Esophagus squamous epithelium (tissue), 5 donors: ENCODE results near the gene NT5C1A. TPM values are rescaled to one million over a fixed set of nuclear protein-coding genes. Genes with fewer than 3 reads are reported as not detected.

Experiments used
- DNase-seq: peaks from one replicate; lab custom pipeline; 2025; lab: John Stamatoyannopoulos, UW
- H3K27ac ChIP-seq, 4 donors: fragments of 200-600 bp; sonication (generic); one replicate each; pipeline ENCODE4 v1.5.1; 2016 to 2019; ENCODE audit warnings: mild to moderate bottlenecking in 1 of 4
- H3K27me3 ChIP-seq, 4 donors: fragments of 200-600 bp; sonication (generic); 1 replicate in 3 of 4; 2 replicates in 1 of 4; pipeline versions ENCODE4 v1.5.1 to v1.6.0; 2017 to 2021; ENCODE audit warnings: antibody characterized with exemption in 1 of 4
- H3K36me3 ChIP-seq, 3 donors: fragments of 200-600 bp; sonication (generic); one replicate each; pipeline ENCODE4 v1.5.1; 2016 to 2019
- H3K4me1 ChIP-seq, 3 donors: fragments of 200-600 bp; sonication (generic); one replicate each; pipeline ENCODE4 v1.5.1; 2017 to 2019
- H3K4me3 ChIP-seq, 4 donors: fragments of 200-600 bp; sonication (generic); 1 replicate in 3 of 4; 2 replicates in 1 of 4; pipeline ENCODE4 v1.5.1; 2016 to 2019; ENCODE audit warnings: mild to moderate bottlenecking in 2 of 4, moderate library complexity in 1 of 4
- H3K9me3 ChIP-seq, 3 donors: fragments of 200-600 bp; sonication (generic); one replicate each; pipeline ENCODE4 v1.5.1; 2016 to 2019
- CTCF ChIP-seq, 6 experiments: fragments of 450-650 bp in 4 of 6; fragments of 200-600 bp in 2 of 6; sonication (generic) in 2 of 6; IDR thresholded peaks; one replicate each; pipeline ENCODE4 v1.5.1; 2016 to 2019; ENCODE audit warnings: antibody characterized with exemption in 6 of 6, mild to moderate bottlenecking in 4 of 6, moderate library complexity in 4 of 6
- POLR2A ChIP-seq, 4 donors: fragments of 450-650 bp; IDR thresholded peaks; one replicate each; pipeline ENCODE4 v1.6.1; 2017; ENCODE audit warnings: antibody characterized with exemption in 4 of 4, mild to moderate bottlenecking in 4 of 4, moderate library complexity in 3 of 4
- WGBS, 2 donors: methylation state at CpG; one replicate each; pipeline ENCODE4 v1.1.5; 2018; 5-methylcytosine and 5-hydroxymethylcytosine counted together
- intact Hi-C: fragments of 100-400 bp; cut with DNase I; formaldehyde crosslinking; loops from one replicate; pipeline ENCODE4 v1.15.0; 2022
- total RNA-seq, 4 donors: library from RNA; depleted of rRNA; stranded (reverse); fragments of >200 nt; gene quantifications; one replicate each; pipeline ENCODE4 v1.1.0, GENCODE V29; 2016
- donor health status: DM: yes; HTN: yes; CAD: no.

The NT5C1A gene
- total RNA-seq, 4 donors from 2014 or later, result not detected

GRCh38 chr1:39695016-39695415 lies 23.1 kb upstream of the NT5C1A start:
- Histone ChIP-seq H3K27ac (no peak overlapping the region), H3K9me3 (no peaks in the 10 kb centered on the region), H3K27me3 (peaks cover 0 to 89% (median 7%) of the 10 kb centered on the region in 4 donors), H3K36me3 (no peaks in the 10 kb centered on the region), H3K4me1 (peaks cover 14 to 24% (median 19%) of the 10 kb centered on the region in 3 donors), H3K4me3 (no peak overlapping the region)
- intact Hi-C loops, result no loop called here
- DNase-seq, result no peak
- TF ChIP-seq POLR2A (IDR thresholded peaks at IDR 0.05) (no peak), CTCF (IDR thresholded peaks at IDR 0.05) (no peak)
- 14 to 15% methylated on average over 1 of the region's 1 CpG for WGBS, 2 donors

GRCh38 chr1:39694026-39694425 lies 22.1 kb upstream of the NT5C1A start:
- WGBS, 2 donors, result 80% methylated on average over 1 of the region's 1 CpG; no CpG with 5 or more reads in 1 of the 2 donors
- Histone ChIP-seq H3K4me1 (peaks cover 14 to 24% (median 19%) of the 10 kb centered on the region in 3 donors), H3K4me3 (no peak overlapping the region), H3K27me3 (peaks cover 0 to 94% (median 7%) of the 10 kb centered on the region in 4 donors), H3K36me3 (no peaks in the 10 kb centered on the region), H3K27ac (peak overlapping the region in 1 of 4 donors; percentile 22), H3K9me3 (no peaks in the 10 kb centered on the region)
- intact Hi-C loops, result no loop called here
- DNase-seq, result no peak
- TF ChIP-seq CTCF (IDR thresholded peaks at IDR 0.05) (no peak), POLR2A (IDR thresholded peaks at IDR 0.05) (no peak)

GRCh38 chr1:39692152-39693074 lies 20.5 kb upstream of the NT5C1A start:
- H3K36me3 ChIP-seq, result no peaks in the 10 kb centered on the region
- no peak for TF ChIP-seq CTCF (IDR thresholded peaks at IDR 0.05)
- intact Hi-C loops, result no loop called here
- peaks cover 14 to 24% (median 19%) of the 10 kb centered on the region in 3 donors for H3K4me1 ChIP-seq
- 14 to 29% methylated on average over 10 to 29 of the region's 56 CpGs for WGBS, 2 donors
- peak overlapping the region in 3 of 4 donors; percentile 14 to 44 (median 25) for H3K27ac ChIP-seq
- DNase-seq, result no peak
- H3K27me3 ChIP-seq, result peaks cover 0 to 94% (median 7%) of the 10 kb centered on the region in 4 donors
- H3K4me3 ChIP-seq, result peak overlapping the region; percentile 1 to 70 (median 36)
- no peaks in the 10 kb centered on the region for H3K9me3 ChIP-seq

GRCh38 chr1:39691383-39692151 lies 19.7 kb upstream of the NT5C1A start, which contains the start of gene HPCAL4:
Gene HPCAL4, minus strand, starts transcription at chr1:39691433. Its CDS starts 6,830 bp downstream, at chr1:39684603.
- WGBS, 2 donors, result 6 to 12% methylated on average over 21 to 23 of the region's 47 CpGs
- Histone ChIP-seq H3K4me3 (peak within 1 kb of the TSS; percentile 14 to 70 (median 36)), H3K9me3 (no peaks in the 10 kb centered on the region), H3K27me3 (peaks cover 0 to 95% (median 7%) of the 10 kb centered on the region in 4 donors), H3K27ac (peak within 1 kb of the TSS in 3 of 4 donors; percentile 14 to 44 (median 25)), H3K4me1 (peaks cover 14 to 24% (median 19%) of the 10 kb centered on the region in 3 donors), H3K36me3 (no peaks in the 10 kb centered on the region)
- DNase-seq, result peak; percentile 17
- TF ChIP-seq CTCF (IDR thresholded peaks at IDR 0.05) (no peak), POLR2A (IDR thresholded peaks at IDR 0.05) (no peak)
- intact Hi-C loops, result no loop called here
